HepG2 (cell line): ENCODE measurements around the gene MCRIP2.

Source experiments
- REST ChIP-seq, 2 experiments: IDR thresholded peaks; 2 replicates each; pipeline ENCODE4 v1.6.1; 2011 to 2012; ENCODE audit warnings: low read length in 2 of 2, borderline replicate concordance in 1 of 2, low read depth in 1 of 2, mild to moderate bottlenecking in 1 of 2, moderate library complexity in 1 of 2
- SMAD3 ChIP-seq: sonication (generic); formaldehyde crosslinking; IDR thresholded peaks from 2 replicates; pipeline ENCODE4 v1.4.0; 2020; ENCODE audit warnings: missing genetic modification reagents
- ZNF468 ChIP-seq: sonication (generic); formaldehyde crosslinking; IDR thresholded peaks from 2 replicates; pipeline ENCODE4 v1.8.0; 2022; ENCODE audit warnings: mild to moderate bottlenecking, moderate library complexity, missing genetic modification reagents
- TF ChIP-seq, protein P1 (sequence below): sonication (generic); formaldehyde crosslinking; IDR thresholded peaks from 2 replicates; pipeline ENCODE4 v1.8.0; 2022; ENCODE audit warnings: missing genetic modification reagents, mild to moderate bottlenecking, borderline replicate concordance
- TF ChIP-seq, protein P2 (sequence below): IDR thresholded peaks from 2 replicates; pipeline ENCODE4 v1.6.1; 2012; ENCODE audit warnings: inconsistent platforms

DNA sequence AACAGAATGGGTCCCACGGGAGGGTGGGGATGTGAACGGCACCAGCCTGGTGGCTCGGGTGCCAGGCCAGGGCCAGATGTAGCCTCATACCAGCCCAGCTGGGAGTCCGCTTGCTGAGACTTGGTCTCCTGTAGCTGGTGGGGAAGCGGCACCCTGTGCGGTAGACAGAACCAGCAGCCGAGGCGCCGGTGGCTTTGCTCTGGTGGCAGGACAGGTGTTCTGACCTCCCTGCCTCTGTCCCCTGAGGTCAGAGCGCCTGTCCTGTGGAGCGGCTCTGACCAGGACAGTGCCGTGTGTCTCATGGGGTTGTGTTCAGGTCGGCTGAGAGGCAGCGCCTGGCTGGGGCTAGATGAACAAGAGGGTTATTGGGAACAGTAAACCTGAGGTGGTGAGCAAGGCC is 31.6 kb upstream of the MCRIP2 start:
- TF ChIP-seq, protein P1, sequence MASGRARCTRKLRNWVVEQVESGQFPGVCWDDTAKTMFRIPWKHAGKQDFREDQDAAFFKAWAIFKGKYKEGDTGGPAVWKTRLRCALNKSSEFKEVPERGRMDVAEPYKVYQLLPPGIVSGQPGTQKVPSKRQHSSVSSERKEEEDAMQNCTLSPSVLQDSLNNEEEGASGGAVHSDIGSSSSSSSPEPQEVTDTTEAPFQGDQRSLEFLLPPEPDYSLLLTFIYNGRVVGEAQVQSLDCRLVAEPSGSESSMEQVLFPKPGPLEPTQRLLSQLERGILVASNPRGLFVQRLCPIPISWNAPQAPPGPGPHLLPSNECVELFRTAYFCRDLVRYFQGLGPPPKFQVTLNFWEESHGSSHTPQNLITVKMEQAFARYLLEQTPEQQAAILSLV (CRISPR knock-in tag): no peak
- TF ChIP-seq SMAD3 (CRISPR knock-in tag): no peak
- TF ChIP-seq, protein P2, sequence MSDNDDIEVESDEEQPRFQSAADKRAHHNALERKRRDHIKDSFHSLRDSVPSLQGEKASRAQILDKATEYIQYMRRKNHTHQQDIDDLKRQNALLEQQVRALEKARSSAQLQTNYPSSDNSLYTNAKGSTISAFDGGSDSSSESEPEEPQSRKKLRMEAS: no peak
- no peak for TF ChIP-seq REST (IDR thresholded peaks at IDR 0.05; ENCODE audit: borderline replicate concordance in 1 of 2, low read depth in 1 of 2, low read length in 2 of 2)
- no peak for TF ChIP-seq ZNF468
